NB4 (cell line): ENCODE measurements around the gene ZNF641.

Experiments
- DNase-seq: peaks from one replicate; pipeline ENCODE4 v3.0.0; 2010; ENCODE audit warnings: low read depth
- H3K4me3 ChIP-seq: one replicate; pipeline ENCODE4 v1.5.1; 2011; ENCODE audit warnings: mild to moderate bottlenecking, low read depth, low read length, moderate library complexity
- CTCF ChIP-seq: IDR thresholded peaks from one replicate; pipeline ENCODE4 v1.5.1; 2012; ENCODE audit warnings: low read depth, low read length
- MAX ChIP-seq: IDR thresholded peaks from 2 replicates; pipeline ENCODE4 v1.6.1; 2011; ENCODE audit warnings: low read depth, low read length
- MYC ChIP-seq: IDR thresholded peaks from 2 replicates; pipeline ENCODE4 v1.6.1; 2011; ENCODE audit warnings: low read depth, low read length
- POLR2A ChIP-seq: IDR thresholded peaks from 2 replicates; pipeline ENCODE4 v1.6.1; 2011; ENCODE audit warnings: mild to moderate bottlenecking; ENCODE audit not compliant: insufficient read length; ENCODE audit errors: extremely low read depth

Gene ZNF641

GRCh38 chr12:48350249-48351021 lies at the start of gene ZNF641:
Gene ZNF641, minus strand, starts transcription at chr12:48350919. Its CDS starts 2,829 bp downstream, at chr12:48348090.
- TF ChIP-seq CTCF (no peak), MYC (no peak), POLR2A (peak; percentile 58), MAX (no peak)
- H3K4me3 ChIP-seq = peak within 1 kb of the TSS; percentile 83
- DNase-seq = peak; percentile 89

- no peak for DNase-seq
- TF ChIP-seq POLR2A (no peak), CTCF (no peak), MYC (no peak), MAX (no peak)
- H3K4me3 ChIP-seq = no peak overlapping the region
Measured at GRCh38 chr12:48390026-48390425, 39.3 kb upstream of the ZNF641 start.

GRCh38 chr12:48389409-48389808 lies 38.7 kb upstream of the ZNF641 start:
- DNase-seq = no peak
- no peak overlapping the region for H3K4me3 ChIP-seq
- TF ChIP-seq MYC (no peak), CTCF (no peak), POLR2A (no peak), MAX (no peak)

GRCh38 chr12:48388938-48389337 lies 38.2 kb upstream of the ZNF641 start:
- H3K4me3 ChIP-seq = no peak overlapping the region
- TF ChIP-seq MYC = no peak
- no peak for TF ChIP-seq CTCF
- no peak for TF ChIP-seq POLR2A
- no peak for DNase-seq

GRCh38 chr12:48388460-48388859 lies 37.7 kb upstream of the ZNF641 start:
- DNase-seq = no peak
- TF ChIP-seq MAX (no peak), MYC (no peak), POLR2A (no peak), CTCF (no peak)
- no peak overlapping the region for H3K4me3 ChIP-seq

- no peak overlapping the region for H3K4me3 ChIP-seq
- TF ChIP-seq MAX = no peak
- DNase-seq = no peak
Measured at GRCh38 chr12:48380596-48380995, 29.9 kb upstream of the ZNF641 start.
